Measurements from ENCODE around the gene DECR2.

The DECR2 gene

GRCh38 chr16:369866-370436 is 31.7 kb upstream of the DECR2 start:
- TF ChIP-seq CTCF (IDR thresholded peaks at IDR 0.05) (no peak), ZFX (IDR thresholded peaks at IDR 0.05; ENCODE audit: borderline replicate concordance) (no peak)
- no peak overlapping the region; the same call in 1 of the 2 replicates for H3K27ac ChIP-seq

- H3K27ac ChIP-seq = peak within 1 kb of the TSS; percentile 71
- TF ChIP-seq CTCF (IDR thresholded peaks at IDR 0.05) (no peak), ZFX (IDR thresholded peaks at IDR 0.05; ENCODE audit: borderline replicate concordance) (no peak)
These were observed 31.2 kb upstream of the DECR2 start, which contains the start of gene MRPL28 for GRCh38 chr16:370443-370842. TSS of gene MRPL28 (minus strand) at chr16:370538. CDS start at chr16:370218, 320 bp downstream.

GRCh38 chr16:370979-371514 is 30.6 kb upstream of the DECR2 start:
- peak overlapping the region; percentile 71 for H3K27ac ChIP-seq

GRCh38 chr16:371515-372301 is 30.0 kb upstream of the DECR2 start:
- TF ChIP-seq CTCF (IDR thresholded peaks at IDR 0.05) = no peak
- TF ChIP-seq ZFX (IDR thresholded peaks at IDR 0.05; ENCODE audit: borderline replicate concordance) = no peak

More at GRCh38 chr16:370979-371514, 30.6 kb upstream of the DECR2 start:
- no peak for TF ChIP-seq CTCF (IDR thresholded peaks at IDR 0.05)
- TF ChIP-seq ZFX (IDR thresholded peaks at IDR 0.05; ENCODE audit: borderline replicate concordance) = no peak

GRCh38 chr16:372302-372983 is 29.2 kb upstream of the DECR2 start:
- H3K27ac ChIP-seq = no peak overlapping the region
- TF ChIP-seq CTCF (IDR thresholded peaks at IDR 0.05) (no peak), ZFX (IDR thresholded peaks at IDR 0.05; ENCODE audit: borderline replicate concordance) (no peak)

More at GRCh38 chr16:371515-372301, 30.0 kb upstream of the DECR2 start:
- peak overlapping the region; percentile 71 for H3K27ac ChIP-seq

- H3K27ac ChIP-seq = no peak overlapping the region
- no peak for TF ChIP-seq CTCF (IDR thresholded peaks at IDR 0.05)
- TF ChIP-seq ZFX (IDR thresholded peaks at IDR 0.05; ENCODE audit: borderline replicate concordance) = no peak
These were observed 28.6 kb upstream of the DECR2 start for GRCh38 chr16:373020-373598.
